ENCODE measurements around the gene IL1RAP.

The IL1RAP gene

GRCh38 chr3:190537146-190537545 is 23.3 kb downstream of the IL1RAP start:
- no peak overlapping the region for H3K27ac ChIP-seq
- no peak for DNase-seq (ENCODE audit: low read depth, low spot score)

GRCh38 chr3:190538288-190538687 is 24.4 kb downstream of the IL1RAP start:
- DNase-seq (ENCODE audit: low read depth, low spot score), result no peak
- H3K27ac ChIP-seq, result no peak overlapping the region

- no peak overlapping the region for H3K27ac ChIP-seq
- no peak for DNase-seq (ENCODE audit: low read depth, low spot score)
Observed at GRCh38 chr3:190539526-190539925, 25.6 kb downstream of the IL1RAP start.

- no peak overlapping the region for H3K27ac ChIP-seq
- DNase-seq (ENCODE audit: low read depth, low spot score), result no peak
Observed at GRCh38 chr3:190541008-190541407, 27.1 kb downstream of the IL1RAP start.

- no peak for DNase-seq (ENCODE audit: low read depth, low spot score)
- peak overlapping the region; percentile 65 for H3K27ac ChIP-seq
Observed at GRCh38 chr3:190541560-190541959, 27.7 kb downstream of the IL1RAP start.

- DNase-seq (ENCODE audit: low read depth, low spot score), result no peak
- H3K27ac ChIP-seq, result peak overlapping the region; percentile 65
Observed at GRCh38 chr3:190542846-190543245, 29.0 kb downstream of the IL1RAP start.

- peak overlapping the region; percentile 65 for H3K27ac ChIP-seq
- peak; percentile 86 for DNase-seq (ENCODE audit: low read depth, low spot score)
Observed at GRCh38 chr3:190543671-190544070, 29.8 kb downstream of the IL1RAP start.

- DNase-seq (ENCODE audit: low read depth, low spot score), result no peak
- no peak overlapping the region for H3K27ac ChIP-seq
Observed at GRCh38 chr3:190545191-190545590, 31.3 kb downstream of the IL1RAP start.

- no peak overlapping the region for H3K27ac ChIP-seq
- DNase-seq (ENCODE audit: low read depth, low spot score), result no peak
Observed at GRCh38 chr3:190546881-190547510, 33.1 kb downstream of the IL1RAP start.

- DNase-seq (ENCODE audit: low read depth, low spot score), result no peak
- H3K27ac ChIP-seq, result no peak overlapping the region
Observed at GRCh38 chr3:190548031-190548656, 34.3 kb downstream of the IL1RAP start.

GRCh38 chr3:190552021-190552420 is 38.1 kb downstream of the IL1RAP start:
- DNase-seq (ENCODE audit: low read depth, low spot score), result no peak

GRCh38 chr3:190552969-190553759 is 39.3 kb downstream of the IL1RAP start:
- no peak for DNase-seq (ENCODE audit: low read depth, low spot score)
- no peak overlapping the region for H3K27ac ChIP-seq

More at GRCh38 chr3:190552021-190552420, 38.1 kb downstream of the IL1RAP start:
- H3K27ac ChIP-seq, result no peak overlapping the region

GRCh38 chr3:190554197-190554596 is 40.3 kb downstream of the IL1RAP start:
- H3K27ac ChIP-seq, result no peak overlapping the region
- no peak for DNase-seq (ENCODE audit: low read depth, low spot score)

GRCh38 chr3:190556351-190556750 is 42.5 kb downstream of the IL1RAP start:
- no peak overlapping the region for H3K27ac ChIP-seq
- DNase-seq (ENCODE audit: low read depth, low spot score), result no peak

GRCh38 chr3:190557296-190557695 is 43.4 kb downstream of the IL1RAP start:
- H3K27ac ChIP-seq, result no peak overlapping the region
- DNase-seq (ENCODE audit: low read depth, low spot score), result no peak

- H3K27ac ChIP-seq, result no peak overlapping the region
- no peak for DNase-seq (ENCODE audit: low read depth, low spot score)
Observed at GRCh38 chr3:190558316-190558715, 44.4 kb downstream of the IL1RAP start.

GRCh38 chr3:190558796-190559195 is 44.9 kb downstream of the IL1RAP start:
- no peak for DNase-seq (ENCODE audit: low read depth, low spot score)

GRCh38 chr3:190560013-190560895 is 46.4 kb downstream of the IL1RAP start:
- no peak overlapping the region for H3K27ac ChIP-seq
- no peak for DNase-seq (ENCODE audit: low read depth, low spot score)

More at GRCh38 chr3:190558796-190559195, 44.9 kb downstream of the IL1RAP start:
- no peak overlapping the region for H3K27ac ChIP-seq

GRCh38 chr3:190562866-190563510 is 49.1 kb downstream of the IL1RAP start:
- peak overlapping the region; percentile 23 for H3K27ac ChIP-seq
- DNase-seq (ENCODE audit: low read depth, low spot score), result no peak

GRCh38 chr3:190564175-190564574 is 50.3 kb downstream of the IL1RAP start:
- H3K27ac ChIP-seq, result peak overlapping the region; percentile 94
- no peak for DNase-seq (ENCODE audit: low read depth, low spot score)

Measured in epithelial cell of prostate (primary cell).